ENCODE results near the gene TBC1D9B. TPM values are rescaled to one million over a fixed set of nuclear protein-coding genes. Genes with fewer than 3 reads are reported as not detected.

The TBC1D9B gene
- total and polyA plus RNA-seq, 2 of the 13 experiments (the other 11 are each of a cell fraction or from before 2014, with no cell fraction given): 35.0 to 50.0 TPM

- TF ChIP-seq, protein P1, sequence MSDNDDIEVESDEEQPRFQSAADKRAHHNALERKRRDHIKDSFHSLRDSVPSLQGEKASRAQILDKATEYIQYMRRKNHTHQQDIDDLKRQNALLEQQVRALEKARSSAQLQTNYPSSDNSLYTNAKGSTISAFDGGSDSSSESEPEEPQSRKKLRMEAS (IDR thresholded peaks at IDR 0.05): no peak; the same call in 1 of the 2 replicates
- TF ChIP-seq HOXA3 (CRISPR knock-in tag; IDR thresholded peaks at IDR 0.05) (peak; percentile 66), KLF13 (CRISPR knock-in tag; IDR thresholded peaks at IDR 0.05) (no peak), NKX3-1 (CRISPR knock-in tag; IDR thresholded peaks at IDR 0.05) (no peak), ZNF530 (CRISPR knock-in tag; IDR thresholded peaks at IDR 0.05; ENCODE audit: low read depth) (no peak), KDM5B (CRISPR knock-in tag; IDR thresholded peaks at IDR 0.05; ENCODE audit: borderline replicate concordance) (no peak), ESRRA (CRISPR knock-in tag; IDR thresholded peaks at IDR 0.05; ENCODE audit: low read depth) (no peak), ZNF790 (CRISPR knock-in tag; IDR thresholded peaks at IDR 0.05; ENCODE audit: borderline replicate concordance) (no peak), SP140L (CRISPR knock-in tag; IDR thresholded peaks at IDR 0.05; ENCODE audit: borderline replicate concordance) (no peak), BRD4 (CRISPR knock-in tag; IDR thresholded peaks at IDR 0.05) (no peak), ZFY (CRISPR knock-in tag; IDR thresholded peaks at IDR 0.05) (no peak), PCBP2 (optimal IDR thresholded peaks at IDR 0.05; ENCODE audit: low read depth, low read length, poor library complexity, severe bottlenecking) (no peak), ZNF713 (CRISPR knock-in tag; IDR thresholded peaks at IDR 0.05) (no peak), RXRA (CRISPR knock-in tag; IDR thresholded peaks at IDR 0.05) (no peak), MIER3 (CRISPR knock-in tag; IDR thresholded peaks at IDR 0.05; ENCODE audit: borderline replicate concordance) (no peak), ZNF501 (CRISPR knock-in tag; IDR thresholded peaks at IDR 0.05) (0 out of 2 replicates have a peak, but pooled peaks have one; percentile 47), STAG1 (CRISPR knock-in tag; IDR thresholded peaks at IDR 0.05) (peak; percentile 77), SPEN (CRISPR knock-in tag; IDR thresholded peaks at IDR 0.05; ENCODE audit: low read depth) (no peak), KDM2A (CRISPR knock-in tag; IDR thresholded peaks at IDR 0.05; ENCODE audit: borderline replicate concordance, low read depth) (0 out of 2 replicates have a peak, but pooled peaks have one; percentile 17), ZSCAN25 (CRISPR knock-in tag; IDR thresholded peaks at IDR 0.05) (0 out of 2 replicates have a peak, but pooled peaks have one; percentile 8), SUZ12 (IDR thresholded peaks at IDR 0.05; ENCODE audit: low read depth, low read length) (no peak)
- TF ChIP-seq, protein P2, sequence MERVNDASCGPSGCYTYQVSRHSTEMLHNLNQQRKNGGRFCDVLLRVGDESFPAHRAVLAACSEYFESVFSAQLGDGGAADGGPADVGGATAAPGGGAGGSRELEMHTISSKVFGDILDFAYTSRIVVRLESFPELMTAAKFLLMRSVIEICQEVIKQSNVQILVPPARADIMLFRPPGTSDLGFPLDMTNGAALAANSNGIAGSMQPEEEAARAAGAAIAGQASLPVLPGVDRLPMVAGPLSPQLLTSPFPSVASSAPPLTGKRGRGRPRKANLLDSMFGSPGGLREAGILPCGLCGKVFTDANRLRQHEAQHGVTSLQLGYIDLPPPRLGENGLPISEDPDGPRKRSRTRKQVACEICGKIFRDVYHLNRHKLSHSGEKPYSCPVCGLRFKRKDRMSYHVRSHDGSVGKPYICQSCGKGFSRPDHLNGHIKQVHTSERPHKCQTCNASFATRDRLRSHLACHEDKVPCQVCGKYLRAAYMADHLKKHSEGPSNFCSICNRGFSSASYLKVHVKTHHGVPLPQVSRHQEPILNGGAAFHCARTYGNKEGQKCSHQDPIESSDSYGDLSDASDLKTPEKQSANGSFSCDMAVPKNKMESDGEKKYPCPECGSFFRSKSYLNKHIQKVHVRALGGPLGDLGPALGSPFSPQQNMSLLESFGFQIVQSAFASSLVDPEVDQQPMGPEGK (CRISPR knock-in tag; IDR thresholded peaks at IDR 0.05): 0 out of 2 replicates have a peak, but pooled peaks have one; percentile 12
- TF ChIP-seq, protein P3, sequence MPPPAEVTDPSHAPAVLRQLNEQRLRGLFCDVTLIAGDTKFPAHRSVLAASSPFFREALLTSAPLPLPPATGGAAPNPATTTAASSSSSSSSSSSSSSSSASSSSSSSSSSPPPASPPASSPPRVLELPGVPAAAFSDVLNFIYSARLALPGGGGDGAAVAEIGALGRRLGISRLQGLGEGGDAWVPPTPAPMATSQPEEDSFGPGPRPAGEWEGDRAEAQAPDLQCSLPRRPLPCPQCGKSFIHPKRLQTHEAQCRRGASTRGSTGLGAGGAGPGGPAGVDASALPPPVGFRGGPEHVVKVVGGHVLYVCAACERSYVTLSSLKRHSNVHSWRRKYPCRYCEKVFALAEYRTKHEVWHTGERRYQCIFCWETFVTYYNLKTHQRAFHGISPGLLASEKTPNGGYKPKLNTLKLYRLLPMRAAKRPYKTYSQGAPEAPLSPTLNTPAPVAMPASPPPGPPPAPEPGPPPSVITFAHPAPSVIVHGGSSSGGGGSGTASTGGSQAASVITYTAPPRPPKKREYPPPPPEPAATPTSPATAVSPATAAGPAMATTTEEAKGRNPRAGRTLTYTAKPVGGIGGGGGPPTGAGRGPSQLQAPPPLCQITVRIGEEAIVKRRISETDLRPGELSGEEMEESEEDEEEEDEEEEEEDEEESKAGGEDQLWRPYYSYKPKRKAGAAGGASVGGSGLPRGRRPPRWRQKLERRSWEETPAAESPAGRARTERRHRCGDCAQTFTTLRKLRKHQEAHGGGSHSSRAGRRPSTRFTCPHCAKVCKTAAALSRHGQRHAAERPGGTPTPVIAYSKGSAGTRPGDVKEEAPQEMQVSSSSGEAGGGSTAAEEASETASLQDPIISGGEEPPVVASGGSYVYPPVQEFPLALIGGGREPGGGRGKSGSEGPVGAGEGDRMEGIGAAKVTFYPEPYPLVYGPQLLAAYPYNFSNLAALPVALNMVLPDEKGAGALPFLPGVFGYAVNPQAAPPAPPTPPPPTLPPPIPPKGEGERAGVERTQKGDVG (CRISPR knock-in tag; IDR thresholded peaks at IDR 0.05; ENCODE audit: borderline replicate concordance): peak; percentile 68; the same call in 1 of the 2 replicates
- TF ChIP-seq, protein P4, sequence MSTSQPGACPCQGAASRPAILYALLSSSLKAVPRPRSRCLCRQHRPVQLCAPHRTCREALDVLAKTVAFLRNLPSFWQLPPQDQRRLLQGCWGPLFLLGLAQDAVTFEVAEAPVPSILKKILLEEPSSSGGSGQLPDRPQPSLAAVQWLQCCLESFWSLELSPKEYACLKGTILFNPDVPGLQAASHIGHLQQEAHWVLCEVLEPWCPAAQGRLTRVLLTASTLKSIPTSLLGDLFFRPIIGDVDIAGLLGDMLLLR (CRISPR knock-in tag; IDR thresholded peaks at IDR 0.05): no peak
- TF ChIP-seq, protein P5, sequence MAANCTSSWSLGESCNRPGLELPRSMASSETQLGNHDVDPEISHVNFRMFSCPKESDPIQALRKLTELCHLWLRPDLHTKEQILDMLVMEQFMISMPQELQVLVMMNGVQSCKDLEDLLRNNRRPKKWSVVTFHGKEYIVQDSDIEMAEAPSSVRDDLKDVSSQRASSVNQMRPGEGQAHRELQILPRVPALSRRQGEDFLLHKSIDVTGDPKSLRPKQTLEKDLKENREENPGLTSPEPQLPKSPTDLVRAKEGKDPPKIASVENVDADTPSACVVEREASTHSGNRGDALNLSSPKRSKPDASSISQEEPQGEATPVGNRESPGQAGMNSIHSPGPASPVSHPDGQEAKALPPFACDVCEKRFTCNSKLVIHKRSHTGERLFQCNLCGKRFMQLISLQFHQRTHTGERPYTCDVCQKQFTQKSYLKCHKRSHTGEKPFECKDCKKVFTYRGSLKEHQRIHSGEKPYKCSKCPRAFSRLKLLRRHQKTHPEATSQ (CRISPR knock-in tag; IDR thresholded peaks at IDR 0.05; ENCODE audit: borderline replicate concordance): no peak
Measured at GRCh38 chr5:179908528-179908927, 831 bp upstream of the TBC1D9B start (continued).

Measured in HepG2 (cell line).